Neutrophil (primary cell): ENCODE results near the gene TBATA.
"Not testable (repeated sequence)": the region's sequence is repeated elsewhere in the genome, so short reads cannot be mapped to it uniquely, and the experiment has no call there.

Source experiments
- H3K27ac ChIP-seq: fragments of 200-600 bp; sonication (generic); 2 replicates; pipeline ENCODE4 v1.5.1; 2016; ENCODE audit warnings: mild to moderate bottlenecking, moderate library complexity
- H3K27me3 ChIP-seq: fragments of 200-600 bp; sonication (generic); 2 replicates; pipeline ENCODE4 v1.6.0; 2016; ENCODE audit warnings: mild to moderate bottlenecking
- H3K36me3 ChIP-seq: fragments of 200-600 bp; sonication (generic); 2 replicates; pipeline ENCODE4 v1.5.1; 2017
- H3K4me1 ChIP-seq, 2 experiments: fragments of 200-600 bp in 1 of 2; sonication (generic) in 1 of 2; 1 replicate in 1 of 2; 2 replicates in 1 of 2; pipeline versions ENCODE4 v1.5.1 to v1.6.1; 2013 to 2016; ENCODE audit warnings: low read depth in 1 of 2, low read length in 1 of 2, mild to moderate bottlenecking in 1 of 2, moderate library complexity in 1 of 2; ENCODE audit not compliant: control insufficient read depth in 1 of 2, insufficient read depth in 1 of 2
- H3K4me3 ChIP-seq, 2 experiments: fragments of 200-600 bp in 1 of 2; sonication (generic) in 1 of 2; 1 replicate in 1 of 2; 2 replicates in 1 of 2; pipeline ENCODE4 v1.5.1; 2013 to 2016; ENCODE audit warnings: low read depth in 1 of 2, low read length in 1 of 2, mild to moderate bottlenecking in 1 of 2, moderate library complexity in 1 of 2
- H3K9me3 ChIP-seq: fragments of 200-600 bp; sonication (generic); 2 replicates; pipeline ENCODE4 v1.5.1; 2016
- CTCF ChIP-seq: fragments of 200-600 bp; sonication (generic); IDR thresholded peaks from 2 replicates; pipeline ENCODE4 v1.5.1; 2016; ENCODE audit warnings: antibody characterized with exemption

Gene TBATA

GRCh38 chr10:70773965-70774809, 11.0 kb downstream of the TBATA start:
- no peak overlapping the region for H3K4me3 ChIP-seq
- no peaks in the 10 kb centered on the region for H3K4me1 ChIP-seq
- H3K27me3 ChIP-seq, result no peaks in the 10 kb centered on the region
- H3K27ac ChIP-seq, result no peak overlapping the region
- H3K36me3 ChIP-seq, result no peaks in the 10 kb centered on the region
- TF ChIP-seq CTCF, result no peak
- H3K9me3 ChIP-seq, result no peaks in the 10 kb centered on the region

GRCh38 chr10:70773461-70773860, 11.7 kb downstream of the TBATA start:
- Histone ChIP-seq H3K36me3 (no peaks in the 10 kb centered on the region), H3K4me1 (no peaks in the 10 kb centered on the region), H3K4me3 (no peak overlapping the region), H3K27me3 (no peaks in the 10 kb centered on the region), H3K27ac (no peak overlapping the region), H3K9me3 (no peaks in the 10 kb centered on the region)
- no peak for TF ChIP-seq CTCF

- Histone ChIP-seq H3K36me3 (no peaks in the 10 kb centered on the region), H3K27me3 (no peaks in the 10 kb centered on the region)
- no peak for TF ChIP-seq CTCF
Measured at GRCh38 chr10:70772627-70773026, 12.6 kb downstream of the TBATA start.

GRCh38 chr10:70771311-70772194, 13.6 kb downstream of the TBATA start:
- Histone ChIP-seq H3K36me3 (no peaks in the 10 kb centered on the region), H3K27me3 (no peaks in the 10 kb centered on the region), H3K27ac (no peak overlapping the region), H3K9me3 (no peaks in the 10 kb centered on the region), H3K4me3 (no peak overlapping the region), H3K4me1 (no peaks in the 10 kb centered on the region)
- no peak for TF ChIP-seq CTCF

More at GRCh38 chr10:70772627-70773026, 12.6 kb downstream of the TBATA start:
- Histone ChIP-seq H3K27ac (no peak overlapping the region), H3K4me1 (no peaks in the 10 kb centered on the region), H3K4me3 (no peak overlapping the region), H3K9me3 (no peaks in the 10 kb centered on the region)

- H3K36me3 ChIP-seq, H3K4me3 ChIP-seq, H3K4me1 ChIP-seq, H3K27ac ChIP-seq, H3K9me3 ChIP-seq, H3K27me3 ChIP-seq: not testable (repeated sequence)
Measured at GRCh38 chr10:70770516-70770915, 14.7 kb downstream of the TBATA start.

GRCh38 chr10:70770001-70770400, 15.2 kb downstream of the TBATA start:
- H3K27me3 ChIP-seq, result no peaks in the 10 kb centered on the region
- no peaks in the 10 kb centered on the region for H3K9me3 ChIP-seq
- no peak for TF ChIP-seq CTCF
- no peak overlapping the region for H3K4me3 ChIP-seq
- no peaks in the 10 kb centered on the region for H3K4me1 ChIP-seq
- no peaks in the 10 kb centered on the region for H3K36me3 ChIP-seq
- H3K27ac ChIP-seq, result no peak overlapping the region
